Ishikawa (cell line): ENCODE results near the gene FETUB.
A peak's percentile ranks its signal among the peaks of the same experiment; 100 is the strongest.

Source experiments
- CEBPB ChIP-seq: IDR thresholded peaks from 2 replicates; pipeline ENCODE4 v1.6.1; 2012
- CREB1 ChIP-seq: IDR thresholded peaks from 2 replicates; pipeline ENCODE4 v1.6.1; 2012; ENCODE audit warnings: low read depth
- EGR1 ChIP-seq: IDR thresholded peaks from 2 replicates; pipeline ENCODE4 v1.6.1; 2012
- EP300 ChIP-seq: IDR thresholded peaks from 2 replicates; pipeline ENCODE4 v1.6.1; 2012; ENCODE audit warnings: borderline replicate concordance
- FOXM1 ChIP-seq: IDR thresholded peaks from 2 replicates; pipeline ENCODE4 v1.6.1; 2012; ENCODE audit warnings: low read depth, borderline replicate concordance
- MAX ChIP-seq: IDR thresholded peaks from 2 replicates; pipeline ENCODE4 v1.6.1; 2012
- NFIC ChIP-seq: IDR thresholded peaks from 2 replicates; pipeline ENCODE4 v1.6.1; 2012
- RAD21 ChIP-seq: IDR thresholded peaks from 2 replicates; pipeline ENCODE4 v1.6.1; 2012; ENCODE audit warnings: low read depth
- REST ChIP-seq: IDR thresholded peaks from 2 replicates; pipeline ENCODE4 v1.6.1; 2012; ENCODE audit warnings: low read depth, mild to moderate bottlenecking
- TAF1 ChIP-seq: IDR thresholded peaks from 2 replicates; pipeline ENCODE4 v1.6.1; 2012; ENCODE audit warnings: low read depth, mild to moderate bottlenecking
- TCF12 ChIP-seq: IDR thresholded peaks from 2 replicates; pipeline ENCODE4 v1.6.1; 2012; ENCODE audit warnings: low read depth
- TEAD4 ChIP-seq: IDR thresholded peaks from 2 replicates; pipeline ENCODE4 v1.6.1; 2012
- USF1 ChIP-seq: IDR thresholded peaks from 2 replicates; pipeline ENCODE4 v1.6.1; 2012
- YY1 ChIP-seq: IDR thresholded peaks from 2 replicates; pipeline ENCODE4 v1.6.1; 2012; ENCODE audit warnings: low read depth
- ZBTB7A ChIP-seq: IDR thresholded peaks from 2 replicates; pipeline ENCODE4 v1.6.1; 2012; ENCODE audit warnings: low read depth

The FETUB gene

GRCh38 chr3:186613637-186614265, 26.4 kb upstream of the FETUB start:
- TF ChIP-seq ZBTB7A (no peak), EGR1 (no peak), NFIC (no peak), REST (no peak), CREB1 (no peak), TEAD4 (no peak), RAD21 (no peak), TCF12 (no peak), EP300 (no peak), USF1 (no peak), MAX (no peak), FOXM1 (no peak), YY1 (no peak), TAF1 (no peak), CEBPB (no peak)

- TF ChIP-seq EP300 (no peak), NFIC (no peak), ZBTB7A (no peak), CEBPB (no peak), CREB1 (no peak), FOXM1 (no peak), REST (no peak), USF1 (no peak), YY1 (no peak), TEAD4 (no peak), EGR1 (no peak), TCF12 (no peak), RAD21 (no peak), MAX (no peak), TAF1 (no peak)
These were observed 26.0 kb upstream of the FETUB start for GRCh38 chr3:186614266-186614596.

- TF ChIP-seq RAD21 (peak; percentile 83), CREB1 (no peak), YY1 (no peak), MAX (0 out of 2 replicates have a peak, but pooled peaks have one; percentile 39), TEAD4 (peak; percentile 62; the same call in 1 of the 2 replicates)
These were observed 25.4 kb upstream of the FETUB start for GRCh38 chr3:186614597-186615483.

- no peak for TF ChIP-seq REST
- TF ChIP-seq TCF12: no peak
- no peak for TF ChIP-seq CREB1
- no peak for TF ChIP-seq FOXM1
- TF ChIP-seq EP300: no peak
- no peak for TF ChIP-seq RAD21
These were observed 23.9 kb upstream of the FETUB start for GRCh38 chr3:186616299-186616617.
